Common myeloid progenitor, CD34-positive (primary cell): ENCODE data around the gene SDHAF3.
"Not testable (repeated sequence)": the region's sequence is repeated elsewhere in the genome, so short reads cannot be mapped to it uniquely, and the experiment has no call there.

Experiments used
- CTCF ChIA-PET: fragments of 350-600 bp; sonication (Branson Sonifier 250); formaldehyde crosslinking; loops from one replicate; lab custom pipeline; 2021; ENCODE audit warnings: antibody characterized with exemption; lab: Charles Lee
- POLR2A ChIA-PET: fragments of 350-600 bp; sonication (Branson Sonifier 250); formaldehyde crosslinking; loops from one replicate; lab custom pipeline; 2021; ENCODE audit warnings: antibody characterized with exemption; lab: Charles Lee
- DNase-seq, 3 donors: peaks; one replicate each; pipeline versions ENCODE4 v3.0.0 to v3.0.0-alpha.2; 2013
- H3K27ac ChIP-seq, 2 experiments: 1 replicate in 1 of 2; 2 replicates in 1 of 2; pipeline ENCODE4 v1.7.0; 2013; ENCODE audit warnings: inconsistent platforms in 2 of 2, low read length in 2 of 2, mild to moderate bottlenecking in 2 of 2, low read depth in 1 of 2, moderate library complexity in 1 of 2; ENCODE audit not compliant: severe bottlenecking in 2 of 2, insufficient read depth in 1 of 2, poor library complexity in 1 of 2
- H3K27me3 ChIP-seq, 5 experiments: replicated peaks in 2 of 5; 1 replicate in 3 of 5; 2 replicates in 2 of 5; pipeline versions ENCODE4 v1.6.1 to v1.7.0; 2013; ENCODE audit warnings: low read length in 4 of 5, mild to moderate bottlenecking in 2 of 5, moderate library complexity in 2 of 5, inconsistent platforms in 1 of 5; ENCODE audit not compliant: insufficient read depth in 5 of 5, control insufficient read depth in 4 of 5
- H3K36me3 ChIP-seq, 4 experiments: 1 replicate in 2 of 4; 2 replicates in 2 of 4; pipeline versions ENCODE4 v1.6.1 to v1.7.0; 2013; ENCODE audit warnings: low read length in 3 of 4, control low read depth in 1 of 4, mild to moderate bottlenecking in 1 of 4; ENCODE audit not compliant: control insufficient read depth in 4 of 4, insufficient read depth in 4 of 4
- H3K4me1 ChIP-seq, 4 experiments: 1 replicate in 3 of 4; 2 replicates in 1 of 4; pipeline versions ENCODE4 v1.6.1 to v1.7.1; 2013; ENCODE audit warnings: low read length in 3 of 4, mild to moderate bottlenecking in 3 of 4, control low read depth in 1 of 4, inconsistent platforms in 1 of 4, moderate library complexity in 1 of 4; ENCODE audit not compliant: control insufficient read depth in 4 of 4, insufficient read depth in 4 of 4; ENCODE audit errors: control extremely low read depth in 1 of 4
- H3K4me3 ChIP-seq, 7 experiments: 1 replicate in 4 of 7; 2 replicates in 3 of 7; pipeline versions ENCODE4 v1.5.1 to v1.7.0; 2013; ENCODE audit warnings: mild to moderate bottlenecking in 7 of 7, low read length in 6 of 7, moderate library complexity in 6 of 7, inconsistent platforms in 2 of 7, low read depth in 2 of 7, control low read depth in 1 of 7; ENCODE audit not compliant: insufficient read depth in 4 of 7, control insufficient read depth in 1 of 7; ENCODE audit errors: extremely low read depth in 1 of 7
- H3K9me3 ChIP-seq, 5 experiments: 1 replicate in 4 of 5; 2 replicates in 1 of 5; pipeline versions ENCODE4 v1.6.1 to v1.7.1; 2013; ENCODE audit warnings: low read length in 4 of 5, mild to moderate bottlenecking in 2 of 5, inconsistent platforms in 1 of 5, low read depth in 1 of 5, moderate library complexity in 1 of 5; ENCODE audit not compliant: control insufficient read depth in 4 of 5, insufficient read depth in 2 of 5; ENCODE audit errors: control extremely low read depth in 1 of 5
- WGBS: methylation state at CpG from one replicate; pipeline ENCODE4 v1.1.5; 2013; ENCODE audit not compliant: insufficient coverage; 5-methylcytosine and 5-hydroxymethylcytosine counted together

The SDHAF3 gene

DNA sequence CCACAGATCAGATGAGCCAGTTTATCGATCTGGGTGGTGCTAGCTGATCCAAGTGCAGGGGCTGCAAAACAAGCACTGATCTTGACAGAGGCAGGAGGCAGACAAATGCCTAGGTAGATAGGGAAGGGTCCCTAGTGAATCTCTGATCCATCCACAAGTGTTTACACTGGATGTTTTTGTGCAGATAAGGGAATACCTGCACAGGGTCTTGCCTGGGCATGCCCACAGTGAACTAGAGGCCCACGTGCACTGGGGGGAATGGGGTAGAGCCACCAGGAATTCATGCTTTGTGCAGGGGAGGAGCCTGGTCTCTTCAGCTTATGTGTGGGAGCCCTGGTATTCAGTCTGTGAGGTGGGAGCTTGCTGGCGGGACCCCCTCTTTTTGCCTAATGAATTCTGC, 50.3 kb downstream of the SDHAF3 start:
- POLR2A ChIA-PET: no interaction called here
- H3K27ac ChIP-seq: no peak overlapping the region
- 0% methylated on average over 1 of the region's 3 CpGs for WGBS
- no peaks in the 10 kb centered on the region for H3K27me3 ChIP-seq
- no peak for DNase-seq
- CTCF ChIA-PET: interaction anchor here (0.8 kb wide), 1 partner anchor 13 kb away, joined by 3 read pairs; no protein-coding TSS in a partner anchor
- no peaks in the 10 kb centered on the region for H3K4me1 ChIP-seq
- H3K9me3 ChIP-seq: peaks cover 0 to 9% (median 4%) of the 10 kb centered on the region in 5 experiments
- H3K4me3 ChIP-seq: no peak overlapping the region
- peaks cover 0 to 6% (median 0%) of the 10 kb centered on the region in 4 experiments for H3K36me3 ChIP-seq

DNA sequence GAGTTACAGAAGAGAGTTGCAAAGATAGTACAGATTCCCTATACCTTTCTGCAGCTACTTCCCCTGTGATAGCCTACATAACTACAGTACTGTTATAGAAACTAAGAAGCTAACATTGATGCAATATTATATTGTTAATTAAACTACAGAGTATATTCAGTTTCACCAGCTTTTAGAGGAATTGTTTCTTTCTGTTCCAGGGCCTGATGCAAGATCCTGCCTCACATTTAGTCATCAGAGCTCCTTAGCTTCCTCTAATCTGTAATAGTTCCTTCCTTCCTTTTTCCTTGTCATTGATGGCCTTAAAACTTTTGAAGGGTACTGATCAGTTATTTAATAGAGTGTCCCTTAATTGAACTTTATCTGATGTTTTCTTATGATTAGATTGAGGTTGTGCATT, 56.8 kb downstream of the SDHAF3 start:
- no peak overlapping the region for H3K4me3 ChIP-seq
- no peaks in the 10 kb centered on the region for H3K9me3 ChIP-seq
- DNase-seq: peak in 1 of 3 donors; percentile 4
- ChIA-PET POLR2A (no interaction called here), CTCF (interaction anchor here (0.5 to 2.1 kb wide), 4 partner anchors 14 to 1255 kb away, joined by 3 to 4 read pairs (median 3); no protein-coding TSS in a partner anchor)
- no peaks in the 10 kb centered on the region for H3K36me3 ChIP-seq
- no peaks in the 10 kb centered on the region for H3K27me3 ChIP-seq
- H3K27ac ChIP-seq: no peak overlapping the region
- H3K4me1 ChIP-seq: no peaks in the 10 kb centered on the region

GRCh38 chr7:97179454-97180104, 62.1 kb downstream of the SDHAF3 start:
- CTCF ChIA-PET: interaction anchor here (0.7 to 1.9 kb wide), 7 partner anchors 7 to 1262 kb away, joined by 3 to 7 read pairs (median 3); no protein-coding TSS in a partner anchor
- POLR2A ChIA-PET: no interaction called here

DNA sequence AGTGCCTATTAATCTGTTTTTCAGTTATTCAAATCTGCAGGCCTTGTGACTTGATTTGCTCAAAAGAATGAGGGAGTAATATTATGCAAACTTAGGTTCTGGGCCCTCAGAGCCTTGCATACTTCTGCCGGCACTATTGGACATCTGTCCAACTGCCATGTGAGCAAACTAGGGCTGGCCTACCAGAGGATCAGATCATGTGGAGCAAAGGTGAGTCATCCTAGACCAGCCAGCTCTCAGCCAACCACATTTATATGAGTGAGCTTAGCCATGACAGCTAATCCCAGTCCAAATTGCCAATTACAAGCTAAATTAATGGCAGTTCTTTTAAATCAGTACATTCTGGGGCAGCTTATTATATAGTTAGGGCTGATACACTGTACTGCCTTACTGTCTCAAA, 69.6 kb downstream of the SDHAF3 start:
- H3K36me3 ChIP-seq: peaks cover 0 to 9% (median 3%) of the 10 kb centered on the region in 4 experiments
- H3K27me3 ChIP-seq: no peaks in the 10 kb centered on the region
- WGBS: 100% methylated on average over 1 of the region's 1 CpG
- POLR2A ChIA-PET: no interaction called here
- H3K27ac ChIP-seq: no peak overlapping the region
- no peaks in the 10 kb centered on the region for H3K9me3 ChIP-seq
- CTCF ChIA-PET: no interaction called here
- H3K4me1 ChIP-seq: no peaks in the 10 kb centered on the region
- no peak overlapping the region for H3K4me3 ChIP-seq
- DNase-seq: no peak

More at GRCh38 chr7:97179454-97180104, 62.1 kb downstream of the SDHAF3 start:
- H3K4me1 ChIP-seq: no peaks in the 10 kb centered on the region
- peaks cover 0 to 6% (median 3%) of the 10 kb centered on the region in 4 experiments for H3K36me3 ChIP-seq
- no peak overlapping the region for H3K27ac ChIP-seq
- H3K4me3 ChIP-seq: no peak overlapping the region
- peak; percentile 65 to 79 (median 75) for DNase-seq
- no peaks in the 10 kb centered on the region for H3K9me3 ChIP-seq
- no peaks in the 10 kb centered on the region for H3K27me3 ChIP-seq
- no CpG with 5 or more reads among the region's 2 CpGs for WGBS

GRCh38 chr7:97196174-97196573, 78.7 kb downstream of the SDHAF3 start:
- H3K9me3 ChIP-seq, H3K4me3 ChIP-seq, DNase-seq, POLR2A ChIA-PET, H3K27me3 ChIP-seq, H3K36me3 ChIP-seq, H3K4me1 ChIP-seq, H3K27ac ChIP-seq, CTCF ChIA-PET: not testable (repeated sequence)
- no CpG with 5 or more reads among the region's 2 CpGs for WGBS

DNA sequence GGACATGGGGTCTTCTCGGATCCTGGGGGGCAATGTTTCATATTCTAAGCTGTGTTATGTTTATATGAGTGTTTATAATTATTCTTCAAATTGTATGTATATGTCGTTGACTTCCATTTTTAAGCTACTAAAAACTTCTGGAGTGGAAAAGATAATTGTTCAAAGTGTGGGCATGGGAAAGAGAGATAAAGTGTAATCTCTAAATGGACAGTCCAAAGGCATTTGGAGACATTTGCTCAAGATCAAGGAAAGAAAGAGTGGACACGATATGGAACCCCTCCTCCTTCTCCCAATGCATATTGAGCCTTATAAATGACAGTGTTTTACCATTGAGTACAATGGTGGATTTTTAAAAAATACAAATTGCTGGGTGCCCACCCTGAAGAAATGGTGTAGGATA, 81.1 kb downstream of the SDHAF3 start:
- H3K36me3 ChIP-seq: no peaks in the 10 kb centered on the region
- POLR2A ChIA-PET: no interaction called here

GRCh38 chr7:97200018-97200417, 82.5 kb downstream of the SDHAF3 start:
- H3K4me3 ChIP-seq: no peak overlapping the region
- ChIA-PET POLR2A (no interaction called here), CTCF (no interaction called here)
- WGBS: no CpG with 5 or more reads among the region's 2 CpGs
- no peaks in the 10 kb centered on the region for H3K36me3 ChIP-seq
- H3K9me3 ChIP-seq: no peaks in the 10 kb centered on the region
- no peaks in the 10 kb centered on the region for H3K27me3 ChIP-seq
- H3K27ac ChIP-seq: no peak overlapping the region
- H3K4me1 ChIP-seq: no peaks in the 10 kb centered on the region
- DNase-seq: no peak

More for the DNA sequence above, 81.1 kb downstream of the SDHAF3 start:
- Histone ChIP-seq H3K27ac (no peak overlapping the region), H3K4me1 (no peaks in the 10 kb centered on the region), H3K4me3 (no peak overlapping the region), H3K27me3 (no peaks in the 10 kb centered on the region), H3K9me3 (no peaks in the 10 kb centered on the region)
- WGBS: 86% methylated on average over 2 of the region's 3 CpGs
- DNase-seq: no peak
- CTCF ChIA-PET: no interaction called here
